CD4-positive, alpha-beta T cell (primary cell): ENCODE measurements around the gene VSX2. TPM values are rescaled to one million over a fixed set of nuclear protein-coding genes. Genes with fewer than 3 reads are reported as not detected.
A peak's percentile ranks its signal among the peaks of the same experiment; 100 is the strongest.

Experiments used
- ATAC-seq: fragments of 200-7000 bp; cut with Tn5 transposase; one replicate; pipeline ENCODE4 v1.10.0; 2022; ENCODE audit warnings: mild to moderate bottlenecking; ENCODE audit not compliant: poor library complexity
- CTCF ChIA-PET: fragments of 350-600 bp; sonication (Branson Sonifier 250); formaldehyde crosslinking; loops from one replicate; lab custom pipeline; 2021; ENCODE audit warnings: antibody characterized with exemption, inconsistent platforms; lab: Charles Lee
- POLR2A ChIA-PET: fragments of 350-600 bp; sonication (Branson Sonifier 250); formaldehyde crosslinking; loops from one replicate; lab custom pipeline; 2021; ENCODE audit warnings: antibody characterized with exemption, inconsistent platforms; lab: Charles Lee
- DNase-seq, 14 experiments: peaks; one replicate each; pipeline ENCODE4 v3.0.0-alpha.2; 2013 to 2020; ENCODE audit warnings: mixed read lengths in 2 of 14
- H3K27ac ChIP-seq, 2 donors: one replicate each; pipeline versions ENCODE4 v1.5.1 to v1.7.0; 2013; ENCODE audit warnings: low read length in 2 of 2, low read depth in 1 of 2, mild to moderate bottlenecking in 1 of 2
- H3K27me3 ChIP-seq, 2 experiments: 1 replicate in 1 of 2; 2 replicates in 1 of 2; pipeline versions ENCODE4 v1.6.1 to v1.7.0; 2013; ENCODE audit warnings: low read length in 2 of 2, control low read depth in 1 of 2, mild to moderate bottlenecking in 1 of 2, moderate library complexity in 1 of 2; ENCODE audit not compliant: insufficient read depth in 2 of 2, control insufficient read depth in 1 of 2
- H3K36me3 ChIP-seq: one replicate; pipeline ENCODE4 v1.6.1; 2013; ENCODE audit warnings: low read length, control low read depth; ENCODE audit not compliant: insufficient read depth
- H3K4me1 ChIP-seq: one replicate; pipeline ENCODE4 v1.6.1; 2013; ENCODE audit warnings: low read length, control low read depth; ENCODE audit not compliant: insufficient read depth
- H3K4me3 ChIP-seq: one replicate; pipeline ENCODE4 v1.5.1; 2013; ENCODE audit warnings: mild to moderate bottlenecking, low read length, moderate library complexity
- H3K9me3 ChIP-seq, 2 experiments: 1 replicate in 1 of 2; 2 replicates in 1 of 2; pipeline versions ENCODE4 v1.6.1 to v1.7.0; 2013; ENCODE audit warnings: low read length in 2 of 2, mild to moderate bottlenecking in 2 of 2, control low read depth in 1 of 2, moderate library complexity in 1 of 2; ENCODE audit not compliant: control insufficient read depth in 1 of 2, insufficient read depth in 1 of 2
- H3K27ac Mint-ChIP-seq: one replicate; pipeline ENCODE4 v1.8.0; 2020; ENCODE audit warnings: mixed read lengths
- H3K27me3 Mint-ChIP-seq: one replicate; pipeline ENCODE4 v1.8.0; 2021; ENCODE audit warnings: mixed read lengths
- H3K36me3 Mint-ChIP-seq: one replicate; pipeline ENCODE4 v1.8.0; 2021; ENCODE audit warnings: low read depth, mixed read lengths
- H3K4me1 Mint-ChIP-seq: one replicate; pipeline ENCODE4 v1.8.0; 2021; ENCODE audit warnings: low read depth, mixed read lengths
- H3K4me3 Mint-ChIP-seq: one replicate; pipeline ENCODE4 v1.8.0; 2020; ENCODE audit warnings: mild to moderate bottlenecking, mixed read lengths
- H3K9me3 Mint-ChIP-seq: one replicate; pipeline ENCODE4 v1.8.0; 2020; ENCODE audit warnings: mixed read lengths
- intact Hi-C, 2 experiments: fragments of 100-400 bp; cut with DNase I in 1 of 2; cut with micrococcal nuclease in 1 of 2; formaldehyde crosslinking; loops; one replicate each; pipeline versions ENCODE4 v1.15.1 to v1.9.0; 2023 to 2025; cut with DNase I, micrococcal nuclease
- total RNA-seq, 174 experiments: library from RNA in 2 of 174; stranded (reverse) in 2 of 174; gene quantifications; one replicate each; pipeline ENCODE4 v1.2.3 and lab custom pipeline; 2021 to 2026
- TF ChIP-seq, protein P1 (sequence below): fragments of 200-600 bp; IDR thresholded peaks from one replicate; pipeline ENCODE4 v1.8.0; 2022; ENCODE audit warnings: antibody characterized with exemption, mild to moderate bottlenecking

The VSX2 gene
- total RNA-seq, 2 experiments from 2014 or later: not detected

- TF ChIP-seq, protein P1, sequence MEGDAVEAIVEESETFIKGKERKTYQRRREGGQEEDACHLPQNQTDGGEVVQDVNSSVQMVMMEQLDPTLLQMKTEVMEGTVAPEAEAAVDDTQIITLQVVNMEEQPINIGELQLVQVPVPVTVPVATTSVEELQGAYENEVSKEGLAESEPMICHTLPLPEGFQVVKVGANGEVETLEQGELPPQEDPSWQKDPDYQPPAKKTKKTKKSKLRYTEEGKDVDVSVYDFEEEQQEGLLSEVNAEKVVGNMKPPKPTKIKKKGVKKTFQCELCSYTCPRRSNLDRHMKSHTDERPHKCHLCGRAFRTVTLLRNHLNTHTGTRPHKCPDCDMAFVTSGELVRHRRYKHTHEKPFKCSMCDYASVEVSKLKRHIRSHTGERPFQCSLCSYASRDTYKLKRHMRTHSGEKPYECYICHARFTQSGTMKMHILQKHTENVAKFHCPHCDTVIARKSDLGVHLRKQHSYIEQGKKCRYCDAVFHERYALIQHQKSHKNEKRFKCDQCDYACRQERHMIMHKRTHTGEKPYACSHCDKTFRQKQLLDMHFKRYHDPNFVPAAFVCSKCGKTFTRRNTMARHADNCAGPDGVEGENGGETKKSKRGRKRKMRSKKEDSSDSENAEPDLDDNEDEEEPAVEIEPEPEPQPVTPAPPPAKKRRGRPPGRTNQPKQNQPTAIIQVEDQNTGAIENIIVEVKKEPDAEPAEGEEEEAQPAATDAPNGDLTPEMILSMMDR: no peak
- H3K27me3 Mint-ChIP-seq: peaks cover 85% of the 10 kb centered on the region
- Histone ChIP-seq H3K27me3 (peaks cover 73 to 88% of the 10 kb centered on the region in 2 experiments), H3K36me3 (no peaks in the 10 kb centered on the region), H3K4me3 (peak overlapping the region; percentile 34), H3K9me3 (peaks cover 0 to 25% of the 10 kb centered on the region in 2 experiments), H3K4me1 (peaks cover 28% of the 10 kb centered on the region), H3K27ac (no peak overlapping the region)
- ChIA-PET POLR2A (no interaction called here), CTCF (interaction anchor here (1.4 kb wide), 1 partner anchor 10 kb away, joined by 3 read pairs; no protein-coding TSS in a partner anchor)
- H3K36me3 Mint-ChIP-seq: no peaks in the 10 kb centered on the region
- no peak for DNase-seq
- H3K4me3 Mint-ChIP-seq: peak overlapping the region; percentile 54
- intact Hi-C loops: no loop called here
- no peak overlapping the region for H3K27ac Mint-ChIP-seq
- ATAC-seq: peak; percentile 21
- H3K9me3 Mint-ChIP-seq: no peaks in the 10 kb centered on the region
- H3K4me1 Mint-ChIP-seq: peaks cover 23% of the 10 kb centered on the region
Measured at GRCh38 chr14:74240794-74241651, 1.8 kb downstream of the VSX2 start.

GRCh38 chr14:74241652-74242017 is 2.4 kb downstream of the VSX2 start:
- DNase-seq (no peak), ATAC-seq (no peak)
- no peak overlapping the region for H3K27ac Mint-ChIP-seq
- Histone ChIP-seq H3K27me3 (peaks cover 76 to 94% of the 10 kb centered on the region in 2 experiments), H3K9me3 (peaks cover 0 to 25% of the 10 kb centered on the region in 2 experiments), H3K4me1 (peaks cover 28% of the 10 kb centered on the region), H3K4me3 (no peak overlapping the region), H3K36me3 (no peaks in the 10 kb centered on the region), H3K27ac (no peak overlapping the region)
- intact Hi-C loops: no loop called here
- no peaks in the 10 kb centered on the region for H3K36me3 Mint-ChIP-seq
- ChIA-PET CTCF (no interaction called here), POLR2A (no interaction called here)
- H3K4me3 Mint-ChIP-seq: peak overlapping the region; percentile 54
- H3K9me3 Mint-ChIP-seq: no peaks in the 10 kb centered on the region
- TF ChIP-seq, protein P1: no peak
- peaks cover 87% of the 10 kb centered on the region for H3K27me3 Mint-ChIP-seq
- peaks cover 23% of the 10 kb centered on the region for H3K4me1 Mint-ChIP-seq

DNA sequence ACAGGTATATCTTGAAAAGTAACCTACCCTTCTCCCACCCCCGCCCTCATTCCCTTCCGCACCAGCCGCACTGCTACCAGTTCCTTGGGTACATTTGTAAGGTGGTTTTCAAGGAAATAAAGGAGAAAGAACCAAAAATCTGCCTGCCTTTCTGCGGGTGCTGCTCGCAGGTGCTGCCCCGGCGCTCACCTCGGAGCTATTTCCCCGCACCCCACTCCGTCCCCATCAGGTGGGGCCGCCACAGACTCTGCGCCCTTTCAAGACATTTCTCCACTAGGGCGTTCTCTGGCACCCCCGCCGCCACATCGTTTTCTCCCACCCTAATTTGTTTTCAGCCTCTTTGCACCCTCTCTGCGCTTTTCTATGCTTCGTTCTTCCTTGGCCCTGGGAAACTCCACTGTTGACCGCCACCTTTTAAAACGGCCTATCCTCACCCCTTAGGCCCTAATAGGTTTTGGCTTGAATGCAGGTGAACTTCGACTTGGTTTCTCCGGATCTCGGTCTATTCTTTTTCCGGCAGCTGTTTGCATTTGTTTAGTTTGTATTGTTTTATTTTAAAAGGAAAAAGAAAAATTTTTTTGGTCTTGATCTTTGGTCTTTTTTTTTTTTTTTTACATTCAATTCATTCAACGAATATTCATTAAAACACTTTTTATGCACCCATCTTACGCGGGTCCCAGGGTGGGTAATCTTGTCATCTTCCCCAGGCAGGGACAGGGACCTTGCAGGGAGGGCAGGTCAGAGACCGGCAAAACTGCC is 3.0 kb downstream of the VSX2 start:
- Mint-ChIP-seq H3K27ac (no peak overlapping the region), H3K4me3 (peak overlapping the region; percentile 54), H3K27me3 (peaks cover 91% of the 10 kb centered on the region), H3K4me1 (peaks cover 23% of the 10 kb centered on the region), H3K36me3 (no peaks in the 10 kb centered on the region), H3K9me3 (no peaks in the 10 kb centered on the region)
- intact Hi-C loops: no loop called here
- peaks cover 28% of the 10 kb centered on the region for H3K4me1 ChIP-seq
- H3K9me3 ChIP-seq: peaks cover 0 to 25% of the 10 kb centered on the region in 2 experiments
- DNase-seq: no peak
- TF ChIP-seq, protein P1: no peak
- ChIA-PET POLR2A (no interaction called here), CTCF (no interaction called here)
- no peak overlapping the region for H3K27ac ChIP-seq
- no peak overlapping the region for H3K4me3 ChIP-seq
- ATAC-seq: no peak
- H3K36me3 ChIP-seq: no peaks in the 10 kb centered on the region
- H3K27me3 ChIP-seq: peaks cover 79 to 98% of the 10 kb centered on the region in 2 experiments
